Activated T-helper 2 cell treated with anti-CD3 and anti-CD28 coated beads, Interferon-gamma antibody, Interleukin-2, Interleukin-4, amounts not matched to agents 10 μg/mL and 5 μg/mL and 100 μg/mL, durations not matched to agents 14 hours and 24 hours and 36 hours (primary cell): Measurements from ENCODE around the gene NUDT14. TPM values are rescaled to one million over a fixed set of nuclear protein-coding genes. Genes with fewer than 3 reads are reported as not detected.

ENCODE experiments used
- DNase-seq: peaks from one replicate; pipeline ENCODE4 v3.0.0; 2021; ENCODE audit warnings: low spot score
- H3K27ac Mint-ChIP-seq: one replicate; pipeline ENCODE4 v1.8.0; 2021; ENCODE audit warnings: mixed read lengths
- H3K27me3 Mint-ChIP-seq: one replicate; pipeline ENCODE4 v1.8.0; 2021; ENCODE audit warnings: low read depth, mixed read lengths
- H3K36me3 Mint-ChIP-seq: one replicate; pipeline ENCODE4 v1.8.0; 2021; ENCODE audit warnings: low read depth, mixed read lengths
- H3K4me1 Mint-ChIP-seq: one replicate; pipeline ENCODE4 v1.8.0; 2021; ENCODE audit warnings: low read depth, mixed read lengths
- H3K4me3 Mint-ChIP-seq: one replicate; pipeline ENCODE4 v1.8.0; 2021; ENCODE audit warnings: low read depth, mild to moderate bottlenecking, moderate library complexity, mixed read lengths
- H3K9me3 Mint-ChIP-seq: one replicate; pipeline ENCODE4 v1.8.0; 2021; ENCODE audit warnings: mixed read lengths
- intact Hi-C: fragments of 100-400 bp; cut with micrococcal nuclease; formaldehyde crosslinking; loops from one replicate; pipeline ENCODE4 v1.15.1; 2023
- total RNA-seq: library from RNA; stranded (reverse); gene quantifications from 2 replicates; pipeline ENCODE4 v1.2.3, GENCODE V29; 2022

The NUDT14 gene
- total RNA-seq, 1 donor from 2014 or later = 10.4 TPM

DNA sequence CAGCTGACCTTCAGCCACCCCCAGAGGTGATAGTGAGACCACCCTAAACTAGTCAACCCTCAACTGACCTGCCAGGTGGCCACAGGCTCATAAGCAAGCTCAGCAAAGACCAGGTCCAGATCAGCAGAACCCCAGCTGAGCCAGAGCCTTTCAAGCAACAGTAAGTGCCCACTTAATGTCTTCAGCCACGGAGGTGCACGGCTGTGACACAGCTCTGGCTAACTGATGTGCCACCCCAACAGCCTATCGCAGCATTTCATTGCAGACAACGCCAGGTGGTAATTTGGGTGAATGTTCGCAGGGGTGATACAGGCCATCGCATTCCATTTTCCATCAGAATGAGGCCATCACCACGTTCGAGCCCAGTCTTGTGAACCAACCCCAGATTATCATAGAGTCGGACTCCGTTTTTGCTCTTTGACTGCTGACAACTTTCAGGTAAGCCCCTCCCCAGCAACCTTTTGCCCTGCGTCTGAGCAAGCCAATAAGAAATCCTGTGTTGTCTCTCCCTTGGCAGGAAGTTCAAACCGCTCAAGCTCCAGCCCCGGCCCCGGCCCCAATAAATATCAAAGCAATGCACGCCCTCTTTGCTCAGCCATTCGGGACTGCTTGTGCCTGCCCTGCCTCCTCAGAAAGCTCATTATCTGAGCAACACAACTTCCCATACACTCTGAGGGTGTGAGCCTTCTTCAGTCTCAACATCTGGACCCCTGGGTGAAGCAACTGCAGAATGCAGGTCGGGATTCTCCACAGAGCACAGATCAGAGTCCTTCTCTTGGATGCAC, 56.9 kb downstream of the NUDT14 start:
- H3K27ac Mint-ChIP-seq = no peak overlapping the region
- no peak for DNase-seq
- H3K4me3 Mint-ChIP-seq = no peak overlapping the region
- H3K36me3 Mint-ChIP-seq = no peaks in the 10 kb centered on the region
- intact Hi-C loops = no loop called here
- H3K27me3 Mint-ChIP-seq = peaks cover 10% of the 10 kb centered on the region
- H3K4me1 Mint-ChIP-seq = no peaks in the 10 kb centered on the region
- H3K9me3 Mint-ChIP-seq = peaks cover 23% of the 10 kb centered on the region

DNA sequence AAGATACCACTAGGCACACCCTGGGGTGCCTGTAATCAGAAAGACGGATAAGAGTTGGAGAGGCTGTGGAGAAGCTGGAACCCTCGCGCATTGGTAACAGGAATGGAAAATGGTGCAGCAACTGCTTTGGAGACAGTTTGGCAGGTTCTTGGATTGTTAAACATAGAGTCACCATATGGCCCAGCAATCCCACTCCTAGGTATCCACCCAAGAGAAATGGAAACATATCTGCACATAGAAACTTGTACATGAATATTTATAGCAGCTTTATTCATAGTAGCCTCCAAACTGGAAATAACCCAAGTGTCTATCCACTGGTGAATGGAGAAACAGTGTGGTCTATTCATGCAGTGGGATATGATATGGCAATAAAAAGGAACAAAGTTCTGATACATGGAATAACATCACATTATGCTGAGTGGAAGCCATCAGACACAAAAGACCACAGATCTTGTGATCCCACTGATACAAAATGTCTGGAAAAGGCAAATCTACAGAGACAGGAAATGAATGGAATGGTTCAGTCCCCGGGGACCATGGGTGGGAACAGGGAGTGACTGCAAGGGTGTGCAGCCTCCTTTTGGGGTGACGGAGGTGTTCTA, 57.9 kb downstream of the NUDT14 start:
- Mint-ChIP-seq H3K4me3 (no peak overlapping the region), H3K27me3 (peaks cover 11% of the 10 kb centered on the region), H3K36me3 (no peaks in the 10 kb centered on the region), H3K4me1 (no peaks in the 10 kb centered on the region), H3K9me3 (peaks cover 23% of the 10 kb centered on the region), H3K27ac (no peak overlapping the region)
- intact Hi-C loops = no loop called here
- DNase-seq = no peak

Other genes starting within 250 kb of the NUDT14 start
- 0.02 and 0.07 TPM in 2 replicates for gene AHNAK2, start 202.9 kb downstream of the NUDT14 start, total RNA-seq
- gene CLBA1, start 195.5 kb downstream of the NUDT14 start, total RNA-seq = 0.94 and 1.4 TPM in 2 replicates
- gene CDCA4, start 160.2 kb downstream of the NUDT14 start, total RNA-seq = 47.7 and 49.6 TPM in 2 replicates
- gene GPR132, start 115.9 kb downstream of the NUDT14 start, total RNA-seq = 27.1 and 29.8 TPM in 2 replicates
- gene JAG2, start 12.5 kb downstream of the NUDT14 start, total RNA-seq = 2.6 and 3.2 TPM in 2 replicates
- gene BTBD6, start 67.2 kb upstream of the NUDT14 start, total RNA-seq = 38.4 and 38.6 TPM in 2 replicates
- 44.0 TPM in 2 replicates for gene BRF1, start 119.7 kb upstream of the NUDT14 start, total RNA-seq
- 35.2 and 36.8 TPM in 2 replicates for gene PACS2, start 133.4 kb upstream of the NUDT14 start, total RNA-seq
- 4.7 and 5.0 TPM in 2 replicates for gene TEX22, start 217.2 kb upstream of the NUDT14 start, total RNA-seq
- 170 and 172 TPM in 2 replicates for gene MTA1, start 238.5 kb upstream of the NUDT14 start, total RNA-seq